Measurements from ENCODE around the gene KCNQ2. TPM values are rescaled to one million over a fixed set of nuclear protein-coding genes. Genes with fewer than 3 reads are reported as not detected.

Gene KCNQ2
- total and polyA plus RNA-seq, 4 donors, result 30.7 to 155 (median 103) TPM

DNA sequence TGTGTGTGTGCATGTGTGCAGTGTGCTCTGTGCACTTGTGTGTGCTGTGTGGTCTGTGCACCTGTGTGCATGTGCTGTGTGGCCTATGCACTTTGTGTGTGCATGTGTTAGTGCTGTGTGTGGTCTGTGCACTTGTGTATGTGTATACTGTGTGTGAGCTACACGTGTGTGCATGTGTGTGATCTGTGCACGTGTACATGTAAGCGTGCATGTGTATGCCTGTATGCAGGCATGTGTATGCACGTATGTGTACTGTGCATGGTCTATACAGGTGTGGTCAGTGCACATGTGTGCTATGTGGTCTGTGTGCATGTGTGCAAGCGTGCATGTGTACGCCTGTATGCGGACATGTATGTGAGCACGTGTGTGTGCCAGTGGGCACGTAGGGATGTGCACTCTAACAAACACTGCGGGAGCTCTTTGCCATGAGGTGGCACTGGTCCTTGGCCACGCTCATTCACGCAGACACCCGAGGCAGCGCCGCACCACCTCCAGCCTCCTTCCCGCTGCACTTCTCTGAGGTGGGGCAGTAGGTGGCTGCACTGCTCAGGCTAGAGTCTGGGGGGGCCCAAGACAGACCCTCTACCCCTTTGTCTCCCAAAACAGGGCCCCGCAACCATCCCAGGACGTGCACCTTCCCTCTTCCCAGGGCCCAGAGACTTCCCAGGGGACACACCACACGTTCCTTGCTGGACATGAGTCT, 68.9 kb downstream of the KCNQ2 start:
- Histone ChIP-seq H3K36me3 (ENCODE audit: control insufficient read depth, insufficient read depth, low read length) (peaks cover 54% of the 10 kb centered on the region), H3K4me1 (ENCODE audit: control insufficient read depth, insufficient read depth, low read length) (peaks cover 13% of the 10 kb centered on the region), H3K4me3 (ENCODE audit: low read depth, low read length) (no peak overlapping the region), H3K9me3 (ENCODE audit: control insufficient read depth, insufficient read depth, low read length) (no peaks in the 10 kb centered on the region), H3K27ac (ENCODE audit: low read depth, low read length) (no peak overlapping the region), H3K27me3 (ENCODE audit: control insufficient read depth, insufficient read depth, low read length) (no peaks in the 10 kb centered on the region)
- WGBS (ENCODE audit: insufficient coverage), result 88% methylated on average over 18 of the region's 19 CpGs
- DNase-seq (ENCODE audit: low read depth in 4 of 6, low spot score in 6 of 6), result no peak

DNA sequence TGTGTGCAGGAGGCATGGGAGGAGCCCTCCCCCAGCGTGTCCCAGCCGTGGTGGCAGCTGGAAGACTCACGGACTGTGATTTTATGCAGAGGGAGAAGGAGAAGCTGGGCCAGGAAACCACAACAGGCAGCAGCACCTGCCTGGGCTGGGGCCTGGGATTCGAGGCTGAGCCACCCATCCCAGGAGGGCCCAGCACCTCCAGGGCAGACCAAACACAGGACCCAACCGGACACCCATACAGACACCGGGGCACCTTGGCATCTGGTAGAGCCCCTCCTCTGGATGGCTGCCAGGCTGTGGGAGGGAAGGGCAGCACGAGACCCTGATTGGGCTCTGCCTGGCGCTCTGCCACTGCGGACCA, 69.6 kb downstream of the KCNQ2 start:
- H3K4me1 ChIP-seq (ENCODE audit: control insufficient read depth, insufficient read depth, low read length), result peaks cover 13% of the 10 kb centered on the region
- no peak overlapping the region for H3K4me3 ChIP-seq (ENCODE audit: low read depth, low read length)
- H3K36me3 ChIP-seq (ENCODE audit: control insufficient read depth, insufficient read depth, low read length), result peaks cover 47% of the 10 kb centered on the region
- H3K27me3 ChIP-seq (ENCODE audit: control insufficient read depth, insufficient read depth, low read length), result no peaks in the 10 kb centered on the region
- peak in 1 of 6 donors; percentile 45 for DNase-seq (ENCODE audit: low read depth in 4 of 6, low spot score in 6 of 6)
- no peaks in the 10 kb centered on the region for H3K9me3 ChIP-seq (ENCODE audit: control insufficient read depth, insufficient read depth, low read length)
- H3K27ac ChIP-seq (ENCODE audit: low read depth, low read length), result no peak overlapping the region
- WGBS (ENCODE audit: insufficient coverage), result 19% methylated on average over 7 of the region's 9 CpGs

DNA sequence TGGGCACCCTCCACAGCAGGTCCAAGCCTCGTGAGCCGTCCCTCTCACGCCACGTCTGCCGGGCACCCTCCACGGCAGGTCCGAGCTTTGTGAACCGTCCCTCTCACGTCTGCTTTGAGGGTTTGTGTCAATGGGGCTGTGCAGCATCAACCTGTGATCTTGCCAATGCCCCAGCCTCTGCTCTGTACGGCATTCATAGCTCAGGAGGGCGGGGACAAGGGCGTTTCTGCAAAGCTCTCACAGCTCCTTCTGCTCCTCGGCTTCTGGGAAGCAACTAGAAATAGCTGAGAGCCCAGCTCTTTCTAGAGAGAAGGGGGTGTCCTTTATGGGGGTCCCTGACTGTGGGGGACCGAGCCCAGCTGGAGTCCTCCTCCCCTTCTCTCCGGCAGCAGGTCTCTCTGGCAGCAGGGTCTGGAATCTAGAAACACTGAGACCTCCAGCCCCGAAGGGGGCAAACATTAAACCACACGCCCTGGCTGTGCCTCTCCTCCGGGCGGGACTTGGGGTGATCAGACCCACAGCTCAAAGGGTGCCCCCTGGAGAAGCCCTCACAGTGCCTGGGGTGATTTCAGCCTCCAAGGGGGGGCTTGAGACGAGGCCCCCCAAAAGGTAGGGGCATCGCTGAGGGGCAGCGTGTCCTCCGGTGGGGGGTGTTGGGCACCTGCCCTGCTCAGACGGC, 70.1 kb downstream of the KCNQ2 start:
- Histone ChIP-seq H3K4me3 (ENCODE audit: low read depth, low read length) (no peak overlapping the region), H3K9me3 (ENCODE audit: control insufficient read depth, insufficient read depth, low read length) (no peaks in the 10 kb centered on the region), H3K36me3 (ENCODE audit: control insufficient read depth, insufficient read depth, low read length) (peaks cover 43% of the 10 kb centered on the region), H3K27ac (ENCODE audit: low read depth, low read length) (no peak overlapping the region), H3K4me1 (ENCODE audit: control insufficient read depth, insufficient read depth, low read length) (peaks cover 13% of the 10 kb centered on the region), H3K27me3 (ENCODE audit: control insufficient read depth, insufficient read depth, low read length) (no peaks in the 10 kb centered on the region)
- DNase-seq (ENCODE audit: low read depth in 4 of 6, low spot score in 6 of 6), result no peak
- WGBS (ENCODE audit: insufficient coverage), result 53% methylated on average over 21 of the region's 24 CpGs

DNA sequence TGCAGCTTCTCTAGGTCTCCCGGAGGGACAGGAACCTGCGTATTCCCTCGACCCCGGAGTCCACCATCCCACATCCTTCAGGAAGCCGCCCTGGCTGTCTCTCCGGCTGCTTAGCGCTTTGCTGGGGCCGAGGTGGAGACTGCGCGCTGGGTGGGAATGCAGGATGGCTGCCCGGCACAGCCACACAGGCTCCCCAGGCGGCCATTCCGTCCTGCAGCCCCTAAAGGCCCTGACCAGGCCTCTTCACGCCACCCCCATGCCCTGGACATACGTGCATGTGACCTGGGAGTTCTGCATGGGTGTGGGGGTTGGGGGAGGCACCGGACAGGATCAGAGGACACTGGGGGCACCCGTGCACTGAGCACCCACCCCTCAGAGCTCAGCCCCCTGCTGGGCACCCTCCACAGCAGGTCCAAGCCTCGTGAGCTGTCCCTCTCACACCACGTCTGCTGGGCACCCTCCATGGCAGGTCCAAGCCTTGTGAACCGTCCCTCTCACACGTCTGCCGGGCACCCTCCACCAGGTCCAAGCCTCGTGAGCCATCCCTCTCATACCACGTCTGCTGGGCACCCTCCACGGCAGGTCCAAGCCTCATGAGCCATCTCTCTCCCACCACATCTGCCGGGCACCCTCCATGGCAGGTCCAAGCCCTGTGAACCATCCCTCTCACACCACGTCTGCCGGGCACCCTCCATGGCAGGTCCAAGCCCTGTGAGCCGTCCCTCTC, 70.9 kb downstream of the KCNQ2 start:
- 83% methylated on average over 29 of the region's 29 CpGs for WGBS (ENCODE audit: insufficient coverage)
- H3K9me3 ChIP-seq (ENCODE audit: control insufficient read depth, insufficient read depth, low read length), result no peaks in the 10 kb centered on the region
- peaks cover 36% of the 10 kb centered on the region for H3K36me3 ChIP-seq (ENCODE audit: control insufficient read depth, insufficient read depth, low read length)
- H3K27me3 ChIP-seq (ENCODE audit: control insufficient read depth, insufficient read depth, low read length), result no peaks in the 10 kb centered on the region
- peaks cover 13% of the 10 kb centered on the region for H3K4me1 ChIP-seq (ENCODE audit: control insufficient read depth, insufficient read depth, low read length)
- no peak for DNase-seq (ENCODE audit: low read depth in 4 of 6, low spot score in 6 of 6)
- no peak overlapping the region for H3K4me3 ChIP-seq (ENCODE audit: low read depth, low read length)
- no peak overlapping the region for H3K27ac ChIP-seq (ENCODE audit: low read depth, low read length)

GRCh38 chr20:63400486-63401210, 71.8 kb downstream of the KCNQ2 start:
- 80% methylated on average over 41 of the region's 44 CpGs for whole genome bisulfite sequencing (ENCODE audit: insufficient coverage)
- no peaks in the 10 kb centered on the region for H3K27me3 ChIP-seq (ENCODE audit: control insufficient read depth, insufficient read depth, low read length)
- H3K36me3 ChIP-seq (ENCODE audit: control insufficient read depth, insufficient read depth, low read length), result peaks cover 27% of the 10 kb centered on the region
- H3K9me3 ChIP-seq (ENCODE audit: control insufficient read depth, insufficient read depth, low read length), result no peaks in the 10 kb centered on the region
- H3K27ac ChIP-seq (ENCODE audit: low read depth, low read length), result no peak overlapping the region
- no peak for DNase-seq (ENCODE audit: low read depth in 4 of 6, low spot score in 6 of 6)
- H3K4me3 ChIP-seq (ENCODE audit: low read depth, low read length), result no peak overlapping the region
- peaks cover 15% of the 10 kb centered on the region for H3K4me1 ChIP-seq (ENCODE audit: control insufficient read depth, insufficient read depth, low read length)

GRCh38 chr20:63399596-63400375, 72.7 kb downstream of the KCNQ2 start:
- Histone ChIP-seq H3K36me3 (ENCODE audit: control insufficient read depth, insufficient read depth, low read length) (peaks cover 18% of the 10 kb centered on the region), H3K27me3 (ENCODE audit: control insufficient read depth, insufficient read depth, low read length) (no peaks in the 10 kb centered on the region), H3K4me1 (ENCODE audit: control insufficient read depth, insufficient read depth, low read length) (peaks cover 23% of the 10 kb centered on the region), H3K27ac (ENCODE audit: low read depth, low read length) (no peak overlapping the region), H3K9me3 (ENCODE audit: control insufficient read depth, insufficient read depth, low read length) (no peaks in the 10 kb centered on the region), H3K4me3 (ENCODE audit: low read depth, low read length) (no peak overlapping the region)
- no peak for DNase-seq (ENCODE audit: low read depth in 4 of 6, low spot score in 6 of 6)
- WGBS (ENCODE audit: insufficient coverage), result 93% methylated on average over 38 of the region's 41 CpGs

DNA sequence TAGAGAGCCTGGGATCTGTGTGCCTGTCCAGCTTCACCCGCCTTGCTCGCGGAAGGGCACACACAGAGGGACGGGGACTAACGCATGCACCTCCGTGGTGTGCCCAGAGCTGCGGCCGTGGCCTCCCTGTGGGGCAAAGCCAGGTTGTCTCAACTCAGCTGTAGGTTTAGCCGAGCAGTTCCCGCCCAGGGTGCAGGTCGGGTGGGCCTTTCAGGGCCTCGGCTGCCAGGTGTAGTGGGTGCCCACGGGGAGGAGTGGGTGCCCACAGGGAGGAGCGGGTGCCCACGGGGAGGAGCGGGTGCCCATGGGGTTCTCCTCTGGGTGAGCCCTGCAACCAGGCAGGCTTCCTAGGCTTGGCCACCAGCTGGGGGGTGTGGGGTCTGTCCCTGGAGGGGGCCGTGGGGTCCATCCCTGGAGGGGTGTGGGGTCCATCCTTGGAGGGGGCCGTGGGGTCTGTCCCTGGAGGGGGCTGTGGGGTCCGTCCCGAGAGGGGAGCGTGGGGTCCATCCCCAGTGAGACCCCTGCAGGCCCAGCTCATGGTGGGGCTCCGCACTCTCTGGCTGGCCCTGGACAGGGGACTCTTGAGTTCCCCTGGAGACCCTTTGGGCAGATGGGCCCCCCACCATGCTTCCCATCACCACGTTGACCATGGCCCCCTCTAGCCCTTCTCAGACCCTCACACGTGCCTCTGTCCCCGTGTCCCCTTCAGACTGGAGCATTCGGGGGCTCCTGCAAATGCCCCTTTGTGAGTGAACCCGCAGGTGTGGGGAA, 73.5 kb downstream of the KCNQ2 start:
- Histone ChIP-seq H3K36me3 (ENCODE audit: control insufficient read depth, insufficient read depth, low read length) (peaks cover 11% of the 10 kb centered on the region), H3K4me1 (ENCODE audit: control insufficient read depth, insufficient read depth, low read length) (peaks cover 32% of the 10 kb centered on the region), H3K27me3 (ENCODE audit: control insufficient read depth, insufficient read depth, low read length) (no peaks in the 10 kb centered on the region), H3K27ac (ENCODE audit: low read depth, low read length) (no peak overlapping the region), H3K4me3 (ENCODE audit: low read depth, low read length) (no peak overlapping the region), H3K9me3 (ENCODE audit: control insufficient read depth, insufficient read depth, low read length) (no peaks in the 10 kb centered on the region)
- WGBS (ENCODE audit: insufficient coverage), result 80% methylated on average over 20 of the region's 27 CpGs
- no peak for DNase-seq (ENCODE audit: low read depth in 4 of 6, low spot score in 6 of 6)

DNA sequence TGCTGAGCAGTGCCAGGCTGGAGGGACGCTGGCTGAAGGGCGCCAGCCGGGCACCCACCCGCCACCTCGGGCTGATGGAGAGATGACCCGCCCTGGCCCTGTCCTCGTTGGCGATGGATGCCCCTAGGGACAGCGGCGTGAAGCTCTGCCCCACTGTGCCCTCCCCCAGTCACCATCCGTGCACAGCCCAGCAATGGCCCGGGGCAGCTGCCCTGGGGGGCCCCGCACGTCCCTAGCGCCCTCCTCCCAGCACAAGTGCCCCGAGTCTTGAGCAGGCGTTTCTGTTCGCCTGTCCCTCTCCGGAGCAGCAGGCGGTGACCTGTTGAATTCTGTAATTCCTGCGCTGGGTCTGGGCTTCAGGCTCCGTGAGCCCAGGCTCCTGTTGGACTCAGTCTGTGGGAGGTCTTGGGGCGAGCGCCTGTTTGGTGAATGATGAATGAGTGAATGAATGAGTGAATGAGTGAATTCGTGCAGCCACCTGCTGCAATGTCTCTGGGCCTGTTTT, 74.5 kb downstream of the KCNQ2 start:
- no peak for DNase-seq (ENCODE audit: low read depth in 4 of 6, low spot score in 6 of 6)
- Histone ChIP-seq H3K36me3 (ENCODE audit: control insufficient read depth, insufficient read depth, low read length) (peaks cover 8% of the 10 kb centered on the region), H3K4me3 (ENCODE audit: low read depth, low read length) (no peak overlapping the region), H3K9me3 (ENCODE audit: control insufficient read depth, insufficient read depth, low read length) (no peaks in the 10 kb centered on the region), H3K4me1 (ENCODE audit: control insufficient read depth, insufficient read depth, low read length) (peaks cover 39% of the 10 kb centered on the region), H3K27me3 (ENCODE audit: control insufficient read depth, insufficient read depth, low read length) (no peaks in the 10 kb centered on the region), H3K27ac (ENCODE audit: low read depth, low read length) (no peak overlapping the region)
- WGBS (ENCODE audit: insufficient coverage), result 83% methylated on average over 21 of the region's 25 CpGs

Measured in spinal cord (tissue), 10 donors.